Suprapubic skin (tissue), 3 donors: ENCODE measurements around the gene DSTN.

ENCODE experiments used
- CTCF ChIP-seq, 2 donors: fragments of 200-600 bp in 1 of 2; fragments of 450-650 bp in 1 of 2; sonication (generic) in 1 of 2; IDR thresholded peaks; one replicate each; pipeline ENCODE4 v1.5.1; 2016 to 2019; ENCODE audit warnings: antibody characterized with exemption in 2 of 2, mild to moderate bottlenecking in 1 of 2, moderate library complexity in 1 of 2
- POLR2A ChIP-seq, 2 donors: fragments of 450-650 bp; IDR thresholded peaks; one replicate each; pipeline ENCODE4 v1.6.1; 2017; ENCODE audit warnings: antibody characterized with exemption in 2 of 2, mild to moderate bottlenecking in 2 of 2, moderate library complexity in 2 of 2

- no peak for TF ChIP-seq CTCF (IDR thresholded peaks at IDR 0.05)
- no peak for TF ChIP-seq POLR2A (IDR thresholded peaks at IDR 0.05)
These were observed 46.0 kb downstream of the DSTN start for GRCh38 chr20:17615645-17616479.
